HCT116 (cell line): ENCODE measurements around the gene ACKR1. TPM values are rescaled to one million over a fixed set of nuclear protein-coding genes. Genes with fewer than 3 reads are reported as not detected.

Source experiments
- ATAC-seq: fragments of 200-7000 bp; cut with Tn5 transposase; 2 replicates; pipeline ENCODE4 v1.9.1; 2020; ENCODE audit warnings: mild to moderate bottlenecking, moderate library complexity
- BruUV-seq: library from RNA; stranded (reverse); fragments of 400-500 nt; replicated peaks from 2 replicates; lab custom pipeline; 2021; lab: Mats Ljungman, UMichigan
- CTCF ChIA-PET: fragments of 300-600 bp; sonication (Branson Sonifier 250); formaldehyde crosslinking; loops from one replicate; lab custom pipeline; 2021; ENCODE audit warnings: antibody characterized with exemption; lab: Charles Lee
- POLR2A ChIA-PET: fragments of 300-600, 350-600 bp; sonication (Branson Sonifier 250); formaldehyde crosslinking; loops from one replicate; lab custom pipeline; 2021; ENCODE audit warnings: antibody characterized with exemption; lab: Charles Lee
- RAD21 ChIA-PET, 2 experiments: fragments of 300-600 bp; sonication (Branson Sonifier 250); formaldehyde crosslinking; loops; one replicate each; lab custom pipeline; 2023; ENCODE audit warnings: low total read pairs in 2 of 2; ENCODE audit not compliant: uncharacterized antibody in 2 of 2, unreplicated experiment in 2 of 2, low non-redundant PET in 1 of 2; lab: Charles Lee
- DNase-seq: peaks from one replicate; pipeline ENCODE4 v3.0.0-alpha.2; 2010; ENCODE audit warnings: low read depth, low spot score
- H2AFZ ChIP-seq: fragments of 200-600 bp; shearing (Covaris generic), sonication (generic); 2 replicates; pipeline ENCODE4 v1.6.1; 2017; ENCODE audit warnings: low read depth, mixed run types, mixed read lengths, antibody characterized with exemption, low read length; ENCODE audit not compliant: poor library complexity, severe bottlenecking
- H3K27ac ChIP-seq: 2 replicates; pipeline ENCODE4 v1.5.1; 2012; ENCODE audit warnings: low read depth, low read length
- H3K27me3 ChIP-seq: fragments of 200-600 bp; sonication (generic); 2 replicates; pipeline ENCODE4 v1.6.1; 2016; ENCODE audit warnings: mixed run types, low read length, mixed read lengths; ENCODE audit not compliant: insufficient read depth
- H3K36me3 ChIP-seq, 2 experiments: fragments of 200-500 bp in 1 of 2; fragments of 200-600 bp in 1 of 2; sonication (Bioruptor generic) in 1 of 2; sonication (generic) in 1 of 2; 2 replicates each; pipeline versions ENCODE4 v1.5.1 to v1.6.1; 2014 to 2016; ENCODE audit warnings: low read length in 2 of 2, inconsistent platforms in 1 of 2, mixed read lengths in 1 of 2, mixed run types in 1 of 2; ENCODE audit not compliant: insufficient read depth in 2 of 2, control insufficient read depth in 1 of 2
- H3K4me1 ChIP-seq, 2 experiments: fragments of 200-600 bp in 1 of 2; sonication (generic) in 1 of 2; 2 replicates each; pipeline versions ENCODE4 v1.5.1 to v1.6.1; 2012 to 2017; ENCODE audit warnings: low read length in 2 of 2, inconsistent platforms in 1 of 2, mild to moderate bottlenecking in 1 of 2, mixed read lengths in 1 of 2, mixed run types in 1 of 2, moderate library complexity in 1 of 2; ENCODE audit not compliant: insufficient read depth in 2 of 2, control insufficient read depth in 1 of 2
- H3K4me2 ChIP-seq: fragments of 200-600 bp; sonication (generic); 2 replicates; pipeline ENCODE4 v1.6.1; 2017; ENCODE audit warnings: mixed run types, low read length, mixed read lengths
- H3K4me3 ChIP-seq, 2 experiments: fragments of 200-600 bp in 1 of 2; sonication (generic) in 1 of 2; replicated peaks in 1 of 2; 2 replicates each; pipeline ENCODE4 v1.5.1; 2011 to 2016; ENCODE audit warnings: low read length in 2 of 2, control low read depth in 1 of 2, low read depth in 1 of 2, mild to moderate bottlenecking in 1 of 2, mixed read lengths in 1 of 2, mixed run types in 1 of 2
- H3K79me2 ChIP-seq: fragments of 200-600 bp; sonication (generic); 2 replicates; pipeline ENCODE4 v1.6.1; 2017; ENCODE audit warnings: mild to moderate bottlenecking, mixed run types, low read length, moderate library complexity, mixed read lengths; ENCODE audit not compliant: insufficient read depth
- H3K9ac ChIP-seq: fragments of 200-600 bp; sonication (generic); 2 replicates; pipeline ENCODE4 v1.6.1; 2016; ENCODE audit warnings: low read length, mixed read lengths
- H3K9me2 ChIP-seq: fragments of 200-600 bp; sonication (generic), shearing (Covaris generic); 2 replicates; pipeline ENCODE4 v1.6.1; 2017; ENCODE audit warnings: mixed run types, mild to moderate bottlenecking, moderate library complexity; ENCODE audit not compliant: insufficient read depth
- H3K9me3 ChIP-seq, 2 experiments: fragments of 200-500 bp in 1 of 2; fragments of 200-600 bp in 1 of 2; sonication (Bioruptor generic) in 1 of 2; sonication (generic) in 1 of 2; 2 replicates each; pipeline ENCODE4 v1.6.1; 2014 to 2017; ENCODE audit warnings: low read length in 2 of 2, mixed read lengths in 2 of 2, inconsistent platforms in 1 of 2, low read depth in 1 of 2, mild to moderate bottlenecking in 1 of 2, mixed run types in 1 of 2, moderate library complexity in 1 of 2; ENCODE audit not compliant: control insufficient read depth in 1 of 2, insufficient read depth in 1 of 2
- H4K20me1 ChIP-seq: fragments of 200-600 bp; sonication (generic), shearing (Covaris generic); 2 replicates; pipeline ENCODE4 v1.6.1; 2017; ENCODE audit warnings: mixed run types, mild to moderate bottlenecking, moderate library complexity; ENCODE audit not compliant: insufficient read depth
- EGR1 ChIP-seq: IDR thresholded peaks from 2 replicates; pipeline ENCODE4 v1.6.1; 2012; ENCODE audit warnings: low read depth
- EZH2 ChIP-seq: fragments of 200-600 bp; sonication (generic); IDR thresholded peaks from 2 replicates; pipeline ENCODE4 v1.6.1; 2017; ENCODE audit warnings: antibody characterized with exemption, mixed run types
- EZH2phosphoT487 ChIP-seq: fragments of 200-600 bp; IDR thresholded peaks from 2 replicates; pipeline ENCODE4 v1.6.1; 2018; ENCODE audit warnings: antibody characterized with exemption, borderline replicate concordance
- FOSL1 ChIP-seq: IDR thresholded peaks from 2 replicates; pipeline ENCODE4 v1.6.1; 2012; ENCODE audit warnings: low read depth
- JUND ChIP-seq: IDR thresholded peaks from 2 replicates; pipeline ENCODE4 v1.6.1; 2012
- POLR2A ChIP-seq: IDR thresholded peaks from 2 replicates; pipeline ENCODE4 v1.7.0; 2011; ENCODE audit warnings: borderline replicate concordance; ENCODE audit not compliant: insufficient read depth, insufficient read length; ENCODE audit errors: extremely low read depth
- POLR2AphosphoS5 ChIP-seq: IDR thresholded peaks from 2 replicates; pipeline ENCODE4 v1.6.1; 2011; ENCODE audit warnings: mild to moderate bottlenecking, low read depth, low read length, moderate library complexity
- RAD21 ChIP-seq: IDR thresholded peaks from 2 replicates; pipeline ENCODE4 v1.6.1; 2012; ENCODE audit warnings: low read depth, mild to moderate bottlenecking
- SIN3A ChIP-seq: IDR thresholded peaks from 2 replicates; pipeline ENCODE4 v1.6.1; 2012; ENCODE audit warnings: low read depth
- SRF ChIP-seq: IDR thresholded peaks from 2 replicates; pipeline ENCODE4 v1.6.1; 2012; ENCODE audit warnings: low read depth
- TCF7L2 ChIP-seq: IDR thresholded peaks from 2 replicates; pipeline ENCODE4 v1.7.0; 2011; ENCODE audit warnings: borderline replicate concordance, inconsistent platforms; ENCODE audit not compliant: insufficient read depth, insufficient read length; ENCODE audit errors: extremely low read depth
- YY1 ChIP-seq: IDR thresholded peaks from 2 replicates; pipeline ENCODE4 v1.6.1; 2011; ENCODE audit warnings: low read length, low read depth, moderate library complexity, mild to moderate bottlenecking; ENCODE audit not compliant: insufficient replicate concordance; ENCODE audit errors: extremely low read depth
- ZNF274 ChIP-seq: fragments of 200-500 bp; sonication (Bioruptor generic); IDR thresholded peaks from 2 replicates; pipeline ENCODE4 v1.6.1; 2014; ENCODE audit warnings: mild to moderate bottlenecking, low read depth, low read length, inconsistent platforms
- intact Hi-C: fragments of 100-400 bp; cut with micrococcal nuclease; formaldehyde crosslinking; loops from 2 replicates; pipeline ENCODE4 v1.10.0; 2022
- total RNA-seq: library from RNA; stranded (reverse); gene quantifications from one replicate; pipeline ENCODE4 v1.2.1, GENCODE V29; 2021; ENCODE audit not compliant: unreplicated experiment
- TF ChIP-seq, protein P1 (sequence below): IDR thresholded peaks from 2 replicates; pipeline ENCODE4 v1.6.1; 2012
- TF ChIP-seq, protein P2 (sequence below): IDR thresholded peaks from 2 replicates; pipeline ENCODE4 v1.6.1; 2012; ENCODE audit warnings: low read depth
- TF ChIP-seq, protein P3 (sequence below): IDR thresholded peaks from 2 replicates; pipeline ENCODE4 v1.6.1; 2012
- TF ChIP-seq, protein P4 (sequence below): IDR thresholded peaks from 2 replicates; pipeline ENCODE4 v1.6.1; 2011; ENCODE audit warnings: mild to moderate bottlenecking, low read length, moderate library complexity; ENCODE audit not compliant: insufficient replicate concordance; ENCODE audit errors: extremely low read depth

Gene ACKR1
- total RNA-seq, 1 experiment from 2014 or later: not detected

DNA sequence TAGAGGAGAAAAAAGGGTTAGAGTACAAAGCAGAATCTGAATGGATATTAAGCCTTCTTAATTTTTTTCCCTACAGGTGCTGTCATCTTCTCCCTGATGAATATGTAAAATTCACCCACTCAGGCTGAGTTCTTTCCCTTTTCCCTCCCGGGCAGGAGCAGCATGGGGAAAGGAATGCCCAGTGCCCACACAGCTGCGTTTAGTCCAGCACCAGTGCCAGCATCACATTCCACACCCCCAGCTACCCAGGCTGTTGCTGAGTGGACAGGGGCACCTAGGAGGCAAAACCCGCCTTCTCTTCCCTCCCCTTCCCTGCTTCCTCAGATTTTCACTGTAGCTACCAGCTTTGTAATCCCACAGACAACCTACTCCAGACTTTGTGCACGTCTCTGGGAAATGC lies 36.6 kb upstream of the ACKR1 start:
- H3K9me2 ChIP-seq: no peaks in the 10 kb centered on the region
- no peaks in the 10 kb centered on the region for H3K4me1 ChIP-seq
- no peak overlapping the region for H3K27ac ChIP-seq
- H3K4me3 ChIP-seq: no peak overlapping the region
- no TSS peak for BruUV-seq
- H2AFZ ChIP-seq: no peak overlapping the region
- TF ChIP-seq SRF: no peak
- TF ChIP-seq SIN3A: no peak
- TF ChIP-seq, protein P1, sequence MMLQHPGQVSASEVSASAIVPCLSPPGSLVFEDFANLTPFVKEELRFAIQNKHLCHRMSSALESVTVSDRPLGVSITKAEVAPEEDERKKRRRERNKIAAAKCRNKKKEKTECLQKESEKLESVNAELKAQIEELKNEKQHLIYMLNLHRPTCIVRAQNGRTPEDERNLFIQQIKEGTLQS: no peak
- no peak for TF ChIP-seq JUND
- no peak for TF ChIP-seq EZH2
- TF ChIP-seq YY1: no peak
- TF ChIP-seq ZNF274: no peak
- TF ChIP-seq EGR1: no peak
- TF ChIP-seq EZH2phosphoT487: no peak
- TF ChIP-seq TCF7L2: no peak
- no peak for TF ChIP-seq FOSL1
- TF ChIP-seq, protein P2, sequence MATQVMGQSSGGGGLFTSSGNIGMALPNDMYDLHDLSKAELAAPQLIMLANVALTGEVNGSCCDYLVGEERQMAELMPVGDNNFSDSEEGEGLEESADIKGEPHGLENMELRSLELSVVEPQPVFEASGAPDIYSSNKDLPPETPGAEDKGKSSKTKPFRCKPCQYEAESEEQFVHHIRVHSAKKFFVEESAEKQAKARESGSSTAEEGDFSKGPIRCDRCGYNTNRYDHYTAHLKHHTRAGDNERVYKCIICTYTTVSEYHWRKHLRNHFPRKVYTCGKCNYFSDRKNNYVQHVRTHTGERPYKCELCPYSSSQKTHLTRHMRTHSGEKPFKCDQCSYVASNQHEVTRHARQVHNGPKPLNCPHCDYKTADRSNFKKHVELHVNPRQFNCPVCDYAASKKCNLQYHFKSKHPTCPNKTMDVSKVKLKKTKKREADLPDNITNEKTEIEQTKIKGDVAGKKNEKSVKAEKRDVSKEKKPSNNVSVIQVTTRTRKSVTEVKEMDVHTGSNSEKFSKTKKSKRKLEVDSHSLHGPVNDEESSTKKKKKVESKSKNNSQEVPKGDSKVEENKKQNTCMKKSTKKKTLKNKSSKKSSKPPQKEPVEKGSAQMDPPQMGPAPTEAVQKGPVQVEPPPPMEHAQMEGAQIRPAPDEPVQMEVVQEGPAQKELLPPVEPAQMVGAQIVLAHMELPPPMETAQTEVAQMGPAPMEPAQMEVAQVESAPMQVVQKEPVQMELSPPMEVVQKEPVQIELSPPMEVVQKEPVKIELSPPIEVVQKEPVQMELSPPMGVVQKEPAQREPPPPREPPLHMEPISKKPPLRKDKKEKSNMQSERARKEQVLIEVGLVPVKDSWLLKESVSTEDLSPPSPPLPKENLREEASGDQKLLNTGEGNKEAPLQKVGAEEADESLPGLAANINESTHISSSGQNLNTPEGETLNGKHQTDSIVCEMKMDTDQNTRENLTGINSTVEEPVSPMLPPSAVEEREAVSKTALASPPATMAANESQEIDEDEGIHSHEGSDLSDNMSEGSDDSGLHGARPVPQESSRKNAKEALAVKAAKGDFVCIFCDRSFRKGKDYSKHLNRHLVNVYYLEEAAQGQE: no peak
- TF ChIP-seq POLR2AphosphoS5: no peak
- TF ChIP-seq, protein P3, sequence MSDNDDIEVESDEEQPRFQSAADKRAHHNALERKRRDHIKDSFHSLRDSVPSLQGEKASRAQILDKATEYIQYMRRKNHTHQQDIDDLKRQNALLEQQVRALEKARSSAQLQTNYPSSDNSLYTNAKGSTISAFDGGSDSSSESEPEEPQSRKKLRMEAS: no peak
- no peak for TF ChIP-seq POLR2A
- TF ChIP-seq RAD21: no peak
- TF ChIP-seq, protein P4, sequence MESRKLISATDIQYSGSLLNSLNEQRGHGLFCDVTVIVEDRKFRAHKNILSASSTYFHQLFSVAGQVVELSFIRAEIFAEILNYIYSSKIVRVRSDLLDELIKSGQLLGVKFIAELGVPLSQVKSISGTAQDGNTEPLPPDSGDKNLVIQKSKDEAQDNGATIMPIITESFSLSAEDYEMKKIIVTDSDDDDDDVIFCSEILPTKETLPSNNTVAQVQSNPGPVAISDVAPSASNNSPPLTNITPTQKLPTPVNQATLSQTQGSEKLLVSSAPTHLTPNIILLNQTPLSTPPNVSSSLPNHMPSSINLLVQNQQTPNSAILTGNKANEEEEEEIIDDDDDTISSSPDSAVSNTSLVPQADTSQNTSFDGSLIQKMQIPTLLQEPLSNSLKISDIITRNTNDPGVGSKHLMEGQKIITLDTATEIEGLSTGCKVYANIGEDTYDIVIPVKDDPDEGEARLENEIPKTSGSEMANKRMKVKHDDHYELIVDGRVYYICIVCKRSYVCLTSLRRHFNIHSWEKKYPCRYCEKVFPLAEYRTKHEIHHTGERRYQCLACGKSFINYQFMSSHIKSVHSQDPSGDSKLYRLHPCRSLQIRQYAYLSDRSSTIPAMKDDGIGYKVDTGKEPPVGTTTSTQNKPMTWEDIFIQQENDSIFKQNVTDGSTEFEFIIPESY: no peak
- no peaks in the 10 kb centered on the region for H4K20me1 ChIP-seq
- intact Hi-C loops: loop anchor here (10.0 kb wide), 1 partner anchor 837 kb away; no protein-coding TSS in a partner anchor
- no peaks in the 10 kb centered on the region for H3K36me3 ChIP-seq
- peaks cover 51% of the 10 kb centered on the region for H3K27me3 ChIP-seq
- H3K79me2 ChIP-seq: no peaks in the 10 kb centered on the region
- ChIA-PET RAD21 (no interaction called here), CTCF (interaction anchor here (1.2 kb wide), 1 partner anchor 840 kb away, joined by 3 read pairs; no protein-coding TSS in a partner anchor), POLR2A (no interaction called here)
- H3K9me3 ChIP-seq: no peaks in the 10 kb centered on the region
- H3K4me2 ChIP-seq: no peak overlapping the region
- DNase-seq: no peak
- H3K9ac ChIP-seq: no peak overlapping the region
- ATAC-seq: no peak
